KOPT-K1 (cell line): Measurements from ENCODE around the gene OPN1SW.

Source experiments
- H3K27ac ChIP-seq: fragments of 200-600 bp; sonication (generic); 2 replicates; pipeline ENCODE4 v1.5.1; 2016; ENCODE audit warnings: antibody characterized with exemption, mild to moderate bottlenecking, low read depth, low read length; ENCODE audit not compliant: poor library complexity, severe bottlenecking
- H3K36me3 ChIP-seq: fragments of 200-600 bp; sonication (generic); 2 replicates; pipeline ENCODE4 v1.5.1; 2017; ENCODE audit warnings: antibody characterized with exemption, mild to moderate bottlenecking, low read length, moderate library complexity; ENCODE audit not compliant: insufficient read depth
- H3K9me3 ChIP-seq: fragments of 200-600 bp; sonication (generic); 2 replicates; pipeline ENCODE4 v1.5.1; 2017; ENCODE audit warnings: antibody characterized with exemption, low read length, mild to moderate bottlenecking; ENCODE audit not compliant: insufficient read depth, poor library complexity, severe bottlenecking

OPN1SW gene

GRCh38 chr7:128755819-128756476, 19.6 kb downstream of the OPN1SW start:
- H3K9me3 ChIP-seq = no peaks in the 10 kb centered on the region
- peaks cover 98% of the 10 kb centered on the region for H3K36me3 ChIP-seq
- H3K27ac ChIP-seq = no peak overlapping the region

- H3K36me3 ChIP-seq = peaks cover 98% of the 10 kb centered on the region
- H3K27ac ChIP-seq = no peak overlapping the region
- no peaks in the 10 kb centered on the region for H3K9me3 ChIP-seq
These were observed 20.3 kb downstream of the OPN1SW start for GRCh38 chr7:128755075-128755818.

DNA sequence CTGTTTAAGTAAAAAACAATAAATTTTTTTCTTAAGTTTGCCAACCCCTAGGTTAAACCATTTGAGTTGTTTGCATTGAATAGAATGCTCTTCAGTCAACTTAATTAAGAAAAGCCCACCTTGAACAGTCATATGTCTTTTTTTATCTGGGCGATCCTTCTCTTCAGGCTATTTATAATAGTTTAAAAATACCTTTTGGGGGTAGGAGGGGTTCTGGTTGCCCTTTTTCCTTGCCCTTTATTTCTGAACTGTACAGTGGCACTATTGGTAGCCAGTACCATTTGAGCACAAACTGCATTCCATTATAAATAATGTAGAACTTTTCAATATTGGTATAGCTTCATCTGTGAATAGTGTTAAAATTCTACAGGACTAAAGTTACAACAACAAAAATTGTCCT, 23.3 kb downstream of the OPN1SW start:
- Histone ChIP-seq H3K9me3 (no peaks in the 10 kb centered on the region), H3K36me3 (peaks cover 100% of the 10 kb centered on the region), H3K27ac (no peak overlapping the region)

GRCh38 chr7:128747327-128748079, 28.1 kb downstream of the OPN1SW start:
- H3K9me3 ChIP-seq = no peaks in the 10 kb centered on the region
- no peak overlapping the region for H3K27ac ChIP-seq
- peaks cover 69% of the 10 kb centered on the region for H3K36me3 ChIP-seq

DNA sequence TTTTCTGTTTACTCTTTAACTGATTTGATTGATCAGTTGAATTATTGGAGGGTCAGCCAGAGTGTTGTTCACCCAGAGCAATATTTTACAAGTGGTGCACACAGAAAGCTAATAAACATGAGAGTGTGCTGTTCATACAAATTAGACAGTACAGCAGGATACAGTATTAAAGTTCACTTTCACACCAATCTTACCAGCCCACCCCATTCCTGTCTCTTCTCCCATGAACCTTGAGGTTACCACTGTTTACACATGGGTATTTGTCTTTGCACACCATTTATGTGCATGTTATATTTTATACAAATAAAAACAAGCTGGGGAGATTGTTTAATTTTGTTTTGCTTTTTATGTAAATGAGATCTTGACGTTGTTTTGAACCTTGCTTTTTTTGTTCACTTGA, 29.9 kb downstream of the OPN1SW start:
- Histone ChIP-seq H3K36me3 (peaks cover 56% of the 10 kb centered on the region), H3K9me3 (no peaks in the 10 kb centered on the region), H3K27ac (no peak overlapping the region)

GRCh38 chr7:128744366-128744905, 31.2 kb downstream of the OPN1SW start:
- H3K36me3 ChIP-seq = peaks cover 43% of the 10 kb centered on the region
- H3K9me3 ChIP-seq = no peaks in the 10 kb centered on the region

DNA sequence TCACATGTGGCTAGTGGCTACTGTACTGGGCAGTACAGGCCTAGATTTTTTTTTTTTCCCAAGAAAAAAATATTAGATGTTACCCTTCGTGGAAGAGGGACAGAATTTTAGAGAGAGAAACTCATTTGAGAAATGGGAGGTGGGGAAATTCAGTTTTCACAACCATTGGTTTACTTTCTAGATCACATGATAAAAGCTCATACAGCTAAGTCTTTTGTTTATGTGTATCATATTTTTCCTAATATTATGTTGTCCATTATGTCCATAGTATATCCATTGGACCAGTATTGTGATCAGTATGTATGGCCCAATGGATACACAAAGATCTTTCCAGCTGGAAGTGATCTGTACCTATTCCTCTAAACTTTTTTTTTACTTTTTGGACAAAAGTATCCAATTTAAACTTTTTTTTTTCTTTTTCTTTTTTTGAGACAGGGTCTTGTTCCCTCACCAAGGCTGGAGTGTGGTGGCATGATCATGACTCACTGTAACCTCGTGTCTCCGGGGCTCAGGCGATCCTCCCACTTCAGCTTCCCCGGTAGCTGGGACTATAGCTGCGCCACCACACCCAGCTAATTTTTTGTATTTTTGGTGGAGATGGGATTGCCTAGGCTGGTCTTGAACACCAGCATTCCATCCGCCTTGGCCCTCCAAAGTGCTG, 32.4 kb downstream of the OPN1SW start:
- no peak overlapping the region for H3K27ac ChIP-seq

More at GRCh38 chr7:128744366-128744905, 31.2 kb downstream of the OPN1SW start:
- H3K27ac ChIP-seq = no peak overlapping the region

DNA sequence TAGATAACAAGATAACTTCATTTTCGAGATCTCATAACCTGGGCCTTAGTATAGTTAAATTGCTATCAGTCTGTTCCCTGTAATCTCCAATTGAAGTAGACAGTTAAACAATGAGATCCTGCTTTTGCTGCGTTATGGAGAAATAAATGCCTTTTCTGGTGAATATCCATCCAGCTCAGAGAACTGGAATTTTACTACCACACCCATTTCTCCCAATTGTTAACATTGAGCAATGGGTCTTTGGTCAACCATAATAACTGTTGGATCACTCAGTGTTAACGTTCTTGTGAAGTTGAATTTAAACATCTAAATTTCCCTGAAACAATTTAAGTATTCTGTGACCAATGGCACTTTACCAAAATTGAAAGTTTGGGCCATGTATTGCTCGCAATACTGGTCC, 33.4 kb downstream of the OPN1SW start:
- no peaks in the 10 kb centered on the region for H3K9me3 ChIP-seq
- H3K27ac ChIP-seq = no peak overlapping the region
- peaks cover 21% of the 10 kb centered on the region for H3K36me3 ChIP-seq

More for the DNA sequence above, 32.4 kb downstream of the OPN1SW start:
- Histone ChIP-seq H3K36me3 (peaks cover 31% of the 10 kb centered on the region), H3K9me3 (no peaks in the 10 kb centered on the region)

- Histone ChIP-seq H3K9me3 (no peaks in the 10 kb centered on the region), H3K27ac (no peak overlapping the region), H3K36me3 (peaks cover 19% of the 10 kb centered on the region; the same call in 1 of the 2 replicates)
These were observed 34.1 kb downstream of the OPN1SW start for GRCh38 chr7:128741491-128741890.

DNA sequence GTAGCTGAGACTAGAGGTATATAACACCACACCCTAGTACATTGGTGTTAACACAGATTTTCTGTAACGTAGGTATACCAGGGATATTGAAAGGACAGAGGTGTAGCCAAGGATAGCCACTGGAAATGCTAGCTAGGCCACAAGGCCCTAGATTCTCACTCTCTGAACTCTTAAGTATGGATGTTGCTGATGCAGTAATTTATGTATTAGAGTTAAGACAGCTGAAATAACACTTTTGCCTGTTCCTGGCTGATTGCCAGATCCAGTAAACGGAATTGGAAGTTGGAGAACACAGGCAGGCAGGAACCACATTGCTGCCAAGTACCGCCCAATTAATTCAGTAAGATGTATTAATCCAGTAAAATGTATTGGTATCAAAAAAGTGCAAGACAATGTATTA, 34.6 kb downstream of the OPN1SW start:
- Histone ChIP-seq H3K36me3 (peaks cover 19% of the 10 kb centered on the region; the same call in 1 of the 2 replicates), H3K9me3 (no peaks in the 10 kb centered on the region), H3K27ac (no peak overlapping the region)

GRCh38 chr7:128739990-128740682, 35.5 kb downstream of the OPN1SW start:
- Histone ChIP-seq H3K36me3 (peaks cover 19% of the 10 kb centered on the region; the same call in 1 of the 2 replicates), H3K27ac (peak overlapping the region; percentile 74), H3K9me3 (no peaks in the 10 kb centered on the region)

DNA sequence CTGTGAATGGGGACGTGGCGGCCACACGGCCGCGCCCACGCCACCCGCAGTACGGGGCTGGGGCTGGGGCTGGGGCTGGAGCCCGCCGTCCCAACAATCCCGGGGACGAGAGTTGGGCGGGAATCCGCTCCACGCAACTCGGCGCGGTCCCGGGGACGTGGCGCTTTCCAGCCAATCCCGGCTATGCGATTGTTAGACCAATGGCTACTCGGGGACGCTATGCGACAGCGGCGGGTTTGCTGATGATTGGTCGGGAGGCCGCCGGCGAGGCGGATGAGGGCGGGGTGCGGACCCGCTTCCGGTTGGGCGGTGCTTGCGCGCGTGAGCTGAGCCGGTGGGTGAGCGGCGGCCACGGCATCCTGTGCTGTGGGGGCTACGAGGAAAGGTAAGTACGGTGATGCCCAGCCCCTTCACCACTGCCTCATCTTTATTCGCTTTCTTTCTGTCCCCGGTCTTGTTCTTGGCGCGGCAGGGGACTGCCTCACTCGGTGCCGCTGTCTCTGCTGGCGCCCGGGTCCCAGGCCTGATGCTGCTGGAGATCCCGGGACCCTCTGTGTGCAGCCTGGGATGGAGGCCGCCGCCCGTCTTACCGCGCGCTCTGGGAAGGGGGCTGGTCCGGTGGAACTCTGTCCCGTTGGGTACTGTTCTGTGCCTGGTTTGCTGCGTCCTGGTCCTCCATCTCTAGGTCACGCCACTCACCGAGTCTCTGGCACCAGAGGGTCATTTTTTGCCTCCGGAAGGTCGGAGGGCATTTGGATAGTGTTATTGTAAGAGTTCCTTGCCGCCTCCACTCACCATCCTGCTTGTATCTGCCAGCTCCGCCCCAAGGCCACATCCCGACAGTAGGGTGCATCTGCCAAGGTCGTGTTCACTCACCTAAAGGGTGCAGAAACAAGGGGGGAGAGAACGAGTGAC, 36.3 kb downstream of the OPN1SW start, which contains the start of gene CALU:
Gene CALU (plus strand): TSS at position 312 of the 915 bp plus-strand sequence. CDS start 9,225 bp downstream, outside the sequence.
- Histone ChIP-seq H3K36me3 (peaks cover 19% of the 10 kb centered on the region; the same call in 1 of the 2 replicates), H3K27ac (peak within 1 kb of the TSS; percentile 74), H3K9me3 (no peaks in the 10 kb centered on the region)

- no peaks in the 10 kb centered on the region for H3K9me3 ChIP-seq
- H3K36me3 ChIP-seq = peaks cover 13% of the 10 kb centered on the region; the same call in 1 of the 2 replicates
- H3K27ac ChIP-seq = peak overlapping the region; percentile 74
These were observed 37.0 kb downstream of the OPN1SW start for GRCh38 chr7:128738570-128739047.
